Measurements from ENCODE around the gene GRAMD2A.

GRAMD2A gene

GRCh38 chr15:72130272-72130671 is 67.3 kb downstream of the GRAMD2A start:
- no peak for DNase-seq

GRCh38 chr15:72128359-72128758 is 69.2 kb downstream of the GRAMD2A start:
- DNase-seq: no peak

- DNase-seq: no peak
Observed at GRCh38 chr15:72127724-72128322, 69.8 kb downstream of the GRAMD2A start.

- DNase-seq: no peak
Observed at GRCh38 chr15:72124218-72124617, 73.4 kb downstream of the GRAMD2A start.

- peak; percentile 100 for DNase-seq
Observed at GRCh38 chr15:72118017-72118978, 79.3 kb downstream of the GRAMD2A start, which contains the start of the genes MYO9A and SENP8. MYO9A (minus strand) TSS chr15:72118150; CDS start chr15:72046563, 71,587 bp downstream. SENP8 (plus strand) TSS chr15:72118403; CDS start chr15:72139624, 21,221 bp downstream.

GRCh38 chr15:72117486-72118016 is 80.0 kb downstream of the GRAMD2A start:
- DNase-seq: peak; percentile 59 to 66

- peak in 1 of 2 donors; percentile 3 for DNase-seq
Observed at GRCh38 chr15:72116731-72117485, 80.7 kb downstream of the GRAMD2A start.

GRCh38 chr15:72113347-72114031 is 84.1 kb downstream of the GRAMD2A start:
- DNase-seq: no peak

GRCh38 chr15:72112805-72113204 is 84.8 kb downstream of the GRAMD2A start:
- DNase-seq: no peak

- DNase-seq: no peak
Observed at GRCh38 chr15:72112116-72112515, 85.5 kb downstream of the GRAMD2A start.

- DNase-seq: no peak
Observed at GRCh38 chr15:72110355-72110754, 87.2 kb downstream of the GRAMD2A start.

Measured in stimulated activated CD4-positive, alpha-beta T cell treated with anti-CD3 and anti-CD28 coated beads, Interleukin-2, amount 100 ng/mL, for 48 hours (primary cell).